ENCODE data around the gene TBX4.

TBX4 gene

GRCh38 chr17:61482467-61482866 lies 30.2 kb downstream of the TBX4 start:
- H3K9me3 ChIP-seq (ENCODE audit: severe bottlenecking): no peaks in the 10 kb centered on the region
- no peak for ATAC-seq (ENCODE audit: low read depth)
- H3K27ac ChIP-seq (ENCODE audit: poor library complexity, severe bottlenecking): no peak overlapping the region
- H3K27me3 ChIP-seq (ENCODE audit: insufficient read depth, poor library complexity, severe bottlenecking): no peaks in the 10 kb centered on the region
- no peaks in the 10 kb centered on the region for H3K4me1 ChIP-seq (ENCODE audit: insufficient read depth, poor library complexity, severe bottlenecking)
- TF ChIP-seq CTCF (IDR thresholded peaks at IDR 0.05; ENCODE audit: poor library complexity, severe bottlenecking): no peak
- no peak for DNase-seq (ENCODE audit: low spot score)
- no peak overlapping the region for H3K4me3 ChIP-seq (ENCODE audit: severe bottlenecking)
- no peaks in the 10 kb centered on the region for H3K36me3 ChIP-seq (ENCODE audit: low read depth)

- H3K4me1 ChIP-seq (ENCODE audit: insufficient read depth, poor library complexity, severe bottlenecking): no peaks in the 10 kb centered on the region
- H3K27ac ChIP-seq (ENCODE audit: poor library complexity, severe bottlenecking): no peak overlapping the region
- H3K27me3 ChIP-seq (ENCODE audit: insufficient read depth, poor library complexity, severe bottlenecking): no peaks in the 10 kb centered on the region
Measured at GRCh38 chr17:61483778-61484116, 31.5 kb downstream of the TBX4 start.

GRCh38 chr17:61484174-61484573 lies 32.0 kb downstream of the TBX4 start:
- Histone ChIP-seq H3K36me3 (ENCODE audit: low read depth) (no peaks in the 10 kb centered on the region), H3K4me3 (ENCODE audit: severe bottlenecking) (no peak overlapping the region), H3K4me1 (ENCODE audit: insufficient read depth, poor library complexity, severe bottlenecking) (no peaks in the 10 kb centered on the region), H3K27me3 (ENCODE audit: insufficient read depth, poor library complexity, severe bottlenecking) (no peaks in the 10 kb centered on the region), H3K27ac (ENCODE audit: poor library complexity, severe bottlenecking) (no peak overlapping the region), H3K9me3 (ENCODE audit: severe bottlenecking) (no peaks in the 10 kb centered on the region)
- no peak for ATAC-seq (ENCODE audit: low read depth)
- no peak for TF ChIP-seq CTCF (IDR thresholded peaks at IDR 0.05; ENCODE audit: poor library complexity, severe bottlenecking)
- no peak for DNase-seq (ENCODE audit: low spot score)

More at GRCh38 chr17:61483778-61484116, 31.5 kb downstream of the TBX4 start:
- no peaks in the 10 kb centered on the region for H3K36me3 ChIP-seq (ENCODE audit: low read depth)
- DNase-seq (ENCODE audit: low spot score): no peak
- no peak for TF ChIP-seq CTCF (IDR thresholded peaks at IDR 0.05; ENCODE audit: poor library complexity, severe bottlenecking)
- no peaks in the 10 kb centered on the region for H3K9me3 ChIP-seq (ENCODE audit: severe bottlenecking)
- no peak overlapping the region for H3K4me3 ChIP-seq (ENCODE audit: severe bottlenecking)
- ATAC-seq (ENCODE audit: low read depth): no peak

GRCh38 chr17:61485067-61485775 lies 33.0 kb downstream of the TBX4 start:
- H3K4me3 ChIP-seq (ENCODE audit: severe bottlenecking): no peak overlapping the region
- DNase-seq (ENCODE audit: low spot score) (no peak), ATAC-seq (ENCODE audit: low read depth) (no peak)
- no peaks in the 10 kb centered on the region for H3K36me3 ChIP-seq (ENCODE audit: low read depth)
- H3K27ac ChIP-seq (ENCODE audit: poor library complexity, severe bottlenecking): no peak overlapping the region
- H3K4me1 ChIP-seq (ENCODE audit: insufficient read depth, poor library complexity, severe bottlenecking): no peaks in the 10 kb centered on the region
- no peaks in the 10 kb centered on the region for H3K27me3 ChIP-seq (ENCODE audit: insufficient read depth, poor library complexity, severe bottlenecking)
- TF ChIP-seq CTCF (IDR thresholded peaks at IDR 0.05; ENCODE audit: poor library complexity, severe bottlenecking): no peak
- no peaks in the 10 kb centered on the region for H3K9me3 ChIP-seq (ENCODE audit: severe bottlenecking)

Measured in RWPE2 (cell line).